Ecto neural progenitor cell (in vitro differentiated cells): Measurements from ENCODE around the gene ZBTB20.
A peak's percentile ranks its signal among the peaks of the same experiment; 100 is the strongest.
"Not testable (repeated sequence)": the region's sequence is repeated elsewhere in the genome, so short reads cannot be mapped to it uniquely, and the experiment has no call there.

ENCODE experiments used
- DNase-seq: peaks from one replicate; pipeline ENCODE4 v3.0.0-alpha.2; 2018; ENCODE audit warnings: low spot score

Gene ZBTB20

GRCh38 chr3:115146418-115147328 is at the start of gene ZBTB20:
Gene ZBTB20, minus strand, starts transcription at chr3:115147288.
- peak; percentile 83 for DNase-seq

- no peak for DNase-seq
Observed at GRCh38 chr3:115194476-115194875, 47.4 kb upstream of the ZBTB20 start.

GRCh38 chr3:115190747-115191146 is 43.7 kb upstream of the ZBTB20 start:
- no peak for DNase-seq

GRCh38 chr3:115187149-115187757 is 40.2 kb upstream of the ZBTB20 start:
- no peak for DNase-seq

- DNase-seq, result no peak
Observed at GRCh38 chr3:115186351-115187148, 39.5 kb upstream of the ZBTB20 start.

- DNase-seq, result not testable (repeated sequence)
Observed at GRCh38 chr3:115184859-115185572, 37.9 kb upstream of the ZBTB20 start.

- not testable (repeated sequence) for DNase-seq
Observed at GRCh38 chr3:115178930-115179329, 31.8 kb upstream of the ZBTB20 start.

- no peak for DNase-seq
Observed at GRCh38 chr3:115169808-115170207, 22.7 kb upstream of the ZBTB20 start.

- no peak for DNase-seq
Observed at GRCh38 chr3:115165701-115166100, 18.6 kb upstream of the ZBTB20 start.

GRCh38 chr3:115165266-115165665 is 18.2 kb upstream of the ZBTB20 start:
- no peak for DNase-seq

- no peak for DNase-seq
Observed at GRCh38 chr3:115164374-115165221, 17.5 kb upstream of the ZBTB20 start.

GRCh38 chr3:115162759-115163158 is 15.7 kb upstream of the ZBTB20 start:
- no peak for DNase-seq

GRCh38 chr3:115161866-115162265 is 14.8 kb upstream of the ZBTB20 start:
- no peak for DNase-seq

- no peak for DNase-seq
Observed at GRCh38 chr3:115161168-115161834, 14.2 kb upstream of the ZBTB20 start.

- no peak for DNase-seq
Observed at GRCh38 chr3:115160295-115160694, 13.2 kb upstream of the ZBTB20 start.

- DNase-seq, result no peak
Observed at GRCh38 chr3:115156046-115156654, 9.1 kb upstream of the ZBTB20 start.

GRCh38 chr3:115154611-115155010 is 7.5 kb upstream of the ZBTB20 start:
- DNase-seq, result no peak

GRCh38 chr3:115151921-115152320 is 4.8 kb upstream of the ZBTB20 start:
- no peak for DNase-seq

GRCh38 chr3:115148142-115148790 is 1.2 kb upstream of the ZBTB20 start:
- DNase-seq, result no peak
